Stimulated activated CD8-positive, alpha-beta memory T cell treated with anti-CD3 and anti-CD28 coated beads, Interleukin-12 subunit alpha, Interleukin-12 subunit beta, amount 100 ng/mL, for 1 hour (primary cell): ENCODE results near the gene AGAP9.
"Not testable (repeated sequence)": the region's sequence is repeated elsewhere in the genome, so short reads cannot be mapped to it uniquely, and the experiment has no call there.

ENCODE experiments used
- DNase-seq: peaks from one replicate; pipeline ENCODE4 v3.0.0-alpha.2; 2020; ENCODE audit warnings: low read depth

Gene AGAP9

GRCh38 chr10:47484786-47485185, 38.7 kb downstream of the AGAP9 start:
- not testable (repeated sequence) for DNase-seq

GRCh38 chr10:47483923-47484322, 39.5 kb downstream of the AGAP9 start, which contains the start of gene ANXA8:
Gene ANXA8, minus strand, starts transcription at chr10:47484115. Its CDS starts 182 bp downstream, at chr10:47483933.
- DNase-seq = not testable (repeated sequence)

- not testable (repeated sequence) for DNase-seq
Observed at GRCh38 chr10:47482367-47482766, 41.1 kb downstream of the AGAP9 start.

GRCh38 chr10:47481768-47482181, 41.7 kb downstream of the AGAP9 start:
- DNase-seq = not testable (repeated sequence)

- not testable (repeated sequence) for DNase-seq
Observed at GRCh38 chr10:47481182-47481766, 42.2 kb downstream of the AGAP9 start.

- not testable (repeated sequence) for DNase-seq
Observed at GRCh38 chr10:47480133-47480532, 43.3 kb downstream of the AGAP9 start.

GRCh38 chr10:47478114-47478513, 45.3 kb downstream of the AGAP9 start:
- DNase-seq = not testable (repeated sequence)

- DNase-seq = not testable (repeated sequence)
Observed at GRCh38 chr10:47477078-47477477, 46.4 kb downstream of the AGAP9 start.

GRCh38 chr10:47475101-47475500, 48.3 kb downstream of the AGAP9 start:
- not testable (repeated sequence) for DNase-seq

GRCh38 chr10:47473516-47473915, 49.9 kb downstream of the AGAP9 start:
- DNase-seq = not testable (repeated sequence)

- not testable (repeated sequence) for DNase-seq
Observed at GRCh38 chr10:47472647-47473046, 50.8 kb downstream of the AGAP9 start.

- not testable (repeated sequence) for DNase-seq
Observed at GRCh38 chr10:47472072-47472471, 51.4 kb downstream of the AGAP9 start.

- DNase-seq = not testable (repeated sequence)
Observed at GRCh38 chr10:47468731-47469528, 54.5 kb downstream of the AGAP9 start.

- DNase-seq = not testable (repeated sequence)
Observed at GRCh38 chr10:47467957-47468356, 55.5 kb downstream of the AGAP9 start.

- not testable (repeated sequence) for DNase-seq
Observed at GRCh38 chr10:47467458-47467857, 56.0 kb downstream of the AGAP9 start.

- DNase-seq = not testable (repeated sequence)
Observed at GRCh38 chr10:47465216-47465917, 58.1 kb downstream of the AGAP9 start.

GRCh38 chr10:47462577-47463358, 60.7 kb downstream of the AGAP9 start:
- not testable (repeated sequence) for DNase-seq

- DNase-seq = not testable (repeated sequence)
Observed at GRCh38 chr10:47461261-47461687, 62.2 kb downstream of the AGAP9 start.

GRCh38 chr10:47458466-47459154, 64.8 kb downstream of the AGAP9 start:
- no peak for DNase-seq

GRCh38 chr10:47457826-47458225, 65.6 kb downstream of the AGAP9 start:
- no peak for DNase-seq

GRCh38 chr10:47457528-47457820, 66.0 kb downstream of the AGAP9 start:
- no peak for DNase-seq
